GM23338 (cell line): Measurements from ENCODE around the gene PPP2R5B. TPM values are rescaled to one million over a fixed set of nuclear protein-coding genes. Genes with fewer than 3 reads are reported as not detected.

Source experiments
- ATAC-seq: fragments of 200-7000 bp; cut with Tn5 transposase; 3 replicates; pipeline ENCODE4 v1.9.1; 2020
- DNase-seq: peaks from one replicate; pipeline ENCODE4 v3.0.0-alpha.2; 2015; ENCODE audit warnings: low spot score
- H2AFZ ChIP-seq: fragments of 200-600 bp; sonication (generic); 2 replicates; pipeline ENCODE4 v1.8.0; 2016; ENCODE audit warnings: antibody characterized with exemption, mild to moderate bottlenecking, moderate library complexity
- H3F3A ChIP-seq: fragments of 200-600 bp; sonication (generic); replicated peaks from 2 replicates; pipeline ENCODE4 v1.8.0; 2017; ENCODE audit warnings: antibody characterized with exemption, mixed run types, low read depth
- H3K27ac ChIP-seq: fragments of 200-600 bp; sonication (generic); 2 replicates; pipeline ENCODE4 v1.6.1; 2016; ENCODE audit warnings: low read depth
- H3K27me3 ChIP-seq: fragments of 200-600 bp; sonication (generic); 2 replicates; pipeline ENCODE4 v1.8.0; 2016; ENCODE audit warnings: mild to moderate bottlenecking, mixed run types, moderate library complexity; ENCODE audit not compliant: insufficient read depth
- H3K36me3 ChIP-seq: fragments of 200-600 bp; sonication (generic); 2 replicates; pipeline ENCODE4 v1.8.0; 2016; ENCODE audit warnings: mild to moderate bottlenecking; ENCODE audit not compliant: insufficient read depth
- H3K4me1 ChIP-seq: fragments of 200-600 bp; sonication (generic); 2 replicates; pipeline ENCODE4 v1.8.0; 2016; ENCODE audit warnings: mild to moderate bottlenecking, moderate library complexity; ENCODE audit not compliant: insufficient read depth
- H3K4me2 ChIP-seq: fragments of 200-600 bp; sonication (generic); 2 replicates; pipeline ENCODE4 v1.7.1; 2017; ENCODE audit warnings: mixed run types
- H3K4me3 ChIP-seq: fragments of 200-600 bp; sonication (generic); 2 replicates; pipeline ENCODE4 v1.6.1; 2016; ENCODE audit warnings: mixed run types
- H3K79me2 ChIP-seq: fragments of 200-600 bp; sonication (generic); replicated peaks from 2 replicates; pipeline ENCODE4 v1.8.0; 2017; ENCODE audit warnings: mild to moderate bottlenecking; ENCODE audit not compliant: insufficient read depth
- H3K9me2 ChIP-seq: fragments of 200-600 bp; sonication (generic); 2 replicates; pipeline ENCODE4 v1.8.0; 2017; ENCODE audit not compliant: insufficient read depth
- H4K20me1 ChIP-seq: fragments of 200-600 bp; sonication (generic); replicated peaks from 2 replicates; pipeline ENCODE4 v1.8.0; 2017; ENCODE audit warnings: mild to moderate bottlenecking; ENCODE audit not compliant: insufficient read depth
- H3K27ac Mint-ChIP-seq: 2 replicates; pipeline ENCODE4 v1.8.0; 2020; ENCODE audit warnings: inconsistent platforms, mild to moderate bottlenecking, moderate library complexity, mixed read lengths
- H3K27me3 Mint-ChIP-seq: 3 replicates; pipeline ENCODE4 v1.8.0; 2022; ENCODE audit warnings: low read depth, mild to moderate bottlenecking, moderate library complexity, mixed read lengths, inconsistent platforms; ENCODE audit not compliant: insufficient read depth, poor library complexity
- H3K36me3 Mint-ChIP-seq: 3 replicates; pipeline ENCODE4 v1.8.0; 2021; ENCODE audit warnings: low read depth, mild to moderate bottlenecking, inconsistent platforms, moderate library complexity, mixed read lengths
- H3K4me1 Mint-ChIP-seq: 3 replicates; pipeline ENCODE4 v1.8.0; 2020; ENCODE audit warnings: mild to moderate bottlenecking, inconsistent platforms, mixed read lengths
- H3K4me3 Mint-ChIP-seq: 3 replicates; pipeline ENCODE4 v1.8.0; 2021; ENCODE audit warnings: moderate library complexity, mild to moderate bottlenecking, inconsistent platforms, mixed read lengths
- H3K9me3 Mint-ChIP-seq: 3 replicates; pipeline ENCODE4 v1.8.0; 2020; ENCODE audit warnings: moderate library complexity, mild to moderate bottlenecking, inconsistent platforms, mixed read lengths
- CREB1 ChIP-seq: fragments of 250-450 bp; sonication (Bioruptor Pico); IDR thresholded peaks from 2 replicates; pipeline ENCODE4 v1.5.0; 2020; ENCODE audit warnings: low read depth, mild to moderate bottlenecking, moderate library complexity
- EZH2 ChIP-seq: fragments of 200-600 bp; sonication (generic); IDR thresholded peaks from one replicate; pipeline ENCODE4 v1.8.0; 2017; ENCODE audit warnings: antibody characterized with exemption, mild to moderate bottlenecking, low read depth; ENCODE audit not compliant: unreplicated experiment
- JUNB ChIP-seq: IDR thresholded peaks from one replicate; pipeline ENCODE4 v1.6.1; 2016; ENCODE audit warnings: antibody characterized with exemption; ENCODE audit not compliant: unreplicated experiment
- NANOG ChIP-seq: IDR thresholded peaks from 2 replicates; pipeline ENCODE4 v1.6.1; 2016; ENCODE audit warnings: antibody characterized with exemption, borderline replicate concordance
- POLR2AphosphoS5 ChIP-seq: IDR thresholded peaks from 2 replicates; pipeline ENCODE4 v1.6.1; 2016; ENCODE audit warnings: antibody characterized with exemption, low read depth
- STAT1 ChIP-seq: IDR thresholded peaks from one replicate; pipeline ENCODE4 v1.6.1; 2016; ENCODE audit warnings: antibody characterized with exemption; ENCODE audit not compliant: unreplicated experiment
- ZNF331 ChIP-seq: fragments of 250-450 bp; sonication (Bioruptor Pico); IDR thresholded peaks from 2 replicates; pipeline ENCODE4 v1.5.0; 2020; ENCODE audit warnings: low read depth, mild to moderate bottlenecking, moderate library complexity
- ZNF462 ChIP-seq: fragments of 250-450 bp; sonication (Bioruptor Pico); IDR thresholded peaks from 2 replicates; pipeline ENCODE4 v1.5.0; 2020; ENCODE audit warnings: mild to moderate bottlenecking, moderate library complexity
- polyA plus RNA-seq: library from polyadenylated mRNA; unstranded; fragments of >200 nt; fragmentation: Nextera tagmentation; extraction: Ambion mirVana; gene quantifications from 2 replicates; pipeline ENCODE4 v1.2.1, GENCODE V29; 2016
- total RNA-seq: library from RNA; depleted of rRNA; stranded (reverse); fragments of >200 nt; shearing (Covaris generic); gene quantifications from 2 replicates; pipeline ENCODE4 v1.2.3, GENCODE V29; 2014
- TF ChIP-seq, protein P1 (sequence below), 2 experiments: fragments of 200-600 bp in 1 of 2; sonication (generic) in 1 of 2; conservative IDR thresholded peaks; 2 replicates each; pipeline versions ENCODE4 v1.5.1 to v1.6.1; 2016 to 2017; ENCODE audit warnings: antibody characterized with exemption in 2 of 2, low read depth in 2 of 2, mild to moderate bottlenecking in 2 of 2, moderate library complexity in 1 of 2

The PPP2R5B gene
- total and polyA plus RNA-seq, 2 experiments from 2014 or later = 2.8 to 5.8 TPM

DNA sequence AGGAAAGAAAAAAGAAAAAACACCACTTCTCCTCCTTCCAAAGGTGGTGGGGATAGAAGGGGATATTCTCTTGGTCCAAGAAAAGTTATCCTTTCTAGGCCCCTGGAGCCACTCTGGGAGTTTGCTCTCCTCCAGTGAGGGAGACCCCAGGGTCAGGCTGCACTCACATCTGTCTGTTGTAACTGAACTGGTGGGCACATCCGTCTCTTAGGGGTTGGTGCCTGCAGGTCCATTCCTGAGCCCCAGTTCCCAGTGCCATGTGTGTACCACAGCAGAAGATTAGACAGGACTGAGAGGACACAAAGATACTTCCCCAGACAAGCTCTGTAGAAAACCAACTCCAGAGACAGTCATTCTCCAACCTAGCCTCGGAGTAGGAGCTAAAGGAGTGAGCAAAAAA is 4.4 kb upstream of the PPP2R5B start:
- Histone ChIP-seq H3K27ac (no peak overlapping the region), H3K4me3 (no peak overlapping the region), H3K4me2 (no peak overlapping the region), H4K20me1 (no peaks in the 10 kb centered on the region), H3K36me3 (no peaks in the 10 kb centered on the region), H3K27me3 (no peaks in the 10 kb centered on the region), H2AFZ (no peak overlapping the region), H3K9me2 (no peaks in the 10 kb centered on the region), H3K79me2 (no peaks in the 10 kb centered on the region; the same call in 1 of the 2 replicates), H3F3A (no peaks in the 10 kb centered on the region), H3K4me1 (peaks cover 12% of the 10 kb centered on the region)
- Mint-ChIP-seq H3K27ac (no peak overlapping the region), H3K4me3 (no peak overlapping the region), H3K9me3 (no peaks in the 10 kb centered on the region; the same call in 2 of the 3 replicates), H3K4me1 (peaks cover 21% of the 10 kb centered on the region), H3K36me3 (no peaks in the 10 kb centered on the region), H3K27me3 (peaks cover 14% of the 10 kb centered on the region)
- ATAC-seq (no peak), DNase-seq (no peak)
- no peak for TF ChIP-seq JUNB
- no peak for TF ChIP-seq POLR2AphosphoS5
- TF ChIP-seq, protein P1, sequence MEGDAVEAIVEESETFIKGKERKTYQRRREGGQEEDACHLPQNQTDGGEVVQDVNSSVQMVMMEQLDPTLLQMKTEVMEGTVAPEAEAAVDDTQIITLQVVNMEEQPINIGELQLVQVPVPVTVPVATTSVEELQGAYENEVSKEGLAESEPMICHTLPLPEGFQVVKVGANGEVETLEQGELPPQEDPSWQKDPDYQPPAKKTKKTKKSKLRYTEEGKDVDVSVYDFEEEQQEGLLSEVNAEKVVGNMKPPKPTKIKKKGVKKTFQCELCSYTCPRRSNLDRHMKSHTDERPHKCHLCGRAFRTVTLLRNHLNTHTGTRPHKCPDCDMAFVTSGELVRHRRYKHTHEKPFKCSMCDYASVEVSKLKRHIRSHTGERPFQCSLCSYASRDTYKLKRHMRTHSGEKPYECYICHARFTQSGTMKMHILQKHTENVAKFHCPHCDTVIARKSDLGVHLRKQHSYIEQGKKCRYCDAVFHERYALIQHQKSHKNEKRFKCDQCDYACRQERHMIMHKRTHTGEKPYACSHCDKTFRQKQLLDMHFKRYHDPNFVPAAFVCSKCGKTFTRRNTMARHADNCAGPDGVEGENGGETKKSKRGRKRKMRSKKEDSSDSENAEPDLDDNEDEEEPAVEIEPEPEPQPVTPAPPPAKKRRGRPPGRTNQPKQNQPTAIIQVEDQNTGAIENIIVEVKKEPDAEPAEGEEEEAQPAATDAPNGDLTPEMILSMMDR (conservative IDR thresholded peaks at IDR 0.05; ENCODE audit: low read depth in 2 of 2) = no peak
- TF ChIP-seq NANOG = no peak
- TF ChIP-seq CREB1 (CRISPR knock-in tag) = no peak
- no peak for TF ChIP-seq ZNF462 (CRISPR knock-in tag)
- no peak for TF ChIP-seq ZNF331
- no peak for TF ChIP-seq STAT1
- no peak for TF ChIP-seq EZH2
